HG02885 (cell line): ENCODE measurements around the gene TMPRSS2.

ENCODE experiments used
- ATAC-seq: cut with Tn5 transposase; IDR thresholded peaks from one replicate; pipeline ENCODE4 v1.9.1; 2021; ENCODE audit warnings: mild to moderate bottlenecking; ENCODE audit not compliant: unreplicated experiment, poor library complexity

Gene TMPRSS2

GRCh38 chr21:41458121-41458520 lies 49.8 kb downstream of the TMPRSS2 start:
- no peak for ATAC-seq

- no peak for ATAC-seq
These were observed 54.2 kb downstream of the TMPRSS2 start for GRCh38 chr21:41453761-41454160.

- ATAC-seq: no peak
These were observed 54.8 kb downstream of the TMPRSS2 start for GRCh38 chr21:41453198-41453597.

- ATAC-seq: no peak
These were observed 55.9 kb downstream of the TMPRSS2 start for GRCh38 chr21:41451753-41452676.

- no peak for ATAC-seq
These were observed 58.3 kb downstream of the TMPRSS2 start for GRCh38 chr21:41449613-41450012.

GRCh38 chr21:41447356-41447755 lies 60.6 kb downstream of the TMPRSS2 start:
- no peak for ATAC-seq

GRCh38 chr21:41446586-41446985 lies 61.4 kb downstream of the TMPRSS2 start:
- no peak for ATAC-seq

GRCh38 chr21:41445465-41445862 lies 62.5 kb downstream of the TMPRSS2 start:
- ATAC-seq: no peak

- ATAC-seq: no peak
These were observed 63.1 kb downstream of the TMPRSS2 start for GRCh38 chr21:41444703-41445464.

- ATAC-seq: no peak
These were observed 64.4 kb downstream of the TMPRSS2 start for GRCh38 chr21:41443562-41443961.

- no peak for ATAC-seq
These were observed 65.3 kb downstream of the TMPRSS2 start for GRCh38 chr21:41442481-41443186.

- ATAC-seq: no peak
These were observed 66.4 kb downstream of the TMPRSS2 start for GRCh38 chr21:41441546-41441945.

- ATAC-seq: no peak
These were observed 68.7 kb downstream of the TMPRSS2 start for GRCh38 chr21:41439248-41439647.

GRCh38 chr21:41438425-41439113 lies 69.4 kb downstream of the TMPRSS2 start:
- no peak for ATAC-seq

GRCh38 chr21:41437729-41438128 lies 70.2 kb downstream of the TMPRSS2 start:
- no peak for ATAC-seq

- no peak for ATAC-seq
These were observed 72.3 kb downstream of the TMPRSS2 start for GRCh38 chr21:41435706-41436105.

- ATAC-seq: no peak
These were observed 74.4 kb downstream of the TMPRSS2 start for GRCh38 chr21:41433566-41433965.

- no peak for ATAC-seq
These were observed 75.1 kb downstream of the TMPRSS2 start for GRCh38 chr21:41432562-41433460.
